ENCODE measurements around the gene QSOX2.

The QSOX2 gene

GRCh38 chr9:136264441-136265405 lies 19.1 kb upstream of the QSOX2 start:
- DNase-seq: no peak

DNA sequence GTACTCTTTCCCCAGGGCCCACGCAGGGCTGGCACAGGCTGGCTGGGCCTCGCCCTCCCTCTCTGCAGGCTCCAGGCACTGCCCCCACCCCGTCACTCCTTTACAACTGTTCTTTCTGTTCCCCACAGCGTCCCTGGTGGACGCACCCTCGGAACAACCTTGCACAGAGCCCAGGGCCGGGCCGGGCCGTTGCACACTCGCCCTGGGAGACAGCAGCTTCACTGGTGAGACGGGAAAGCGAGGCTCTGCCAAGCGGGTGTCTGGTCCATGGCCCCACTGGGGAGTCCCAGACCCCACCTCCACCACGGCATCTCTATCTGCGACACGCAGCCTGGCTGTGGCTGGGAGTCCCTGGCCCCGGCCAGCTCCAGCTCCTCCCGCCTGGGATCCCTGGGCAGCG lies 18.4 kb upstream of the QSOX2 start:
- no peak for DNase-seq

DNA sequence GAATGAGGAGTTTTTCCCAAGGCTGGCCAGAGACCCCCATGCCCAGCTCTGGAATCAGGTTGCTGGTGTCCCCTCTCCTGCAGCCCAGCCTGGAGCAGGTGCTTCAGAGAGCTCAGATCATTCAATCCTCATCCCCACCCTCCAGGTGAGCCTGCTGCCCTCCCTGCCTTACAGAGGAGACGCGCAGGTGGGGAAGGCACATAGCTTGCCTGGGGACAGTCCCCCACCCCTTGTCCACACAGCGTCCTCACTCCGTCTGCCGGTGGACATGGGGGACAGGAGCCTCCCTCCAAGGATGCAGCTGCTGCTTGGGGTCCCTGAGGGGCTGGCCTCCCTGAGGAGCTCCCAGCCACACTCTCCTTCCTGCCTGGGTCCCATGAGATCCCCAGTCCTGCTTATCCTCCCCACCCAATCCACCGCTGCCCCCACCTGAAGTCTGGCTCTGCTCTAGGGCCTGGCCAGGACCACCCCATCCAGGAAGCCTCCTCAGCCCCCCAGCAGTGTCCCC lies 17.1 kb upstream of the QSOX2 start:
- no peak for DNase-seq

- no peak for DNase-seq
Measured at GRCh38 chr9:136261686-136262430, 16.2 kb upstream of the QSOX2 start.

DNA sequence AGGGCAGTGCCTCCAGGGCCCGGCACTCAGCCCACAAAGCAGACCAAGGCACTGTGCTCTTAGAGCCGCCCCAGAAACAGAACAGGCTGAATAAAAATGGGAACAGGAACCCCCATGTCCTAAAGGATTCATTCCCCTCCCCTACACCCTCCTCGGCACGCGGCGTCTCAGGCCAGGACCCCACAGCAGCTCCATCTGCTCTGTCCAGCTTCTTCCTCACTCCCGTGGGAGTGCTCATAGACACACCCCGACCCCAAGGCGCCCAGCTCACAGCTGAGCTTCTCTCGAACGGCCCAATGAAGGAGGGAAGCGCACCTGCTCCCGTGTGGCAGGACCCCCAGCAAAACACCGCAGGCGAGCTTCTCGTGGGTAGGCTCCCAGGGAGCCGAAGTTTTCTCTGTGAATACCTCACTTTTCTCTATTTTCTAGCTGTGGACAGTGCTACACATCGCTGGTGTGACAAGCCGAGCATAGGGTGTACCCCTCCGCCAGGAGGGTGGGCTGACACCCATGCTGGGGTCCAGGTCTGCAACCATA lies 15.4 kb upstream of the QSOX2 start:
- DNase-seq: no peak

GRCh38 chr9:136260521-136260920 lies 14.9 kb upstream of the QSOX2 start:
- no peak for DNase-seq

- DNase-seq: no peak
Measured at GRCh38 chr9:136259836-136260235, 14.2 kb upstream of the QSOX2 start.

DNA sequence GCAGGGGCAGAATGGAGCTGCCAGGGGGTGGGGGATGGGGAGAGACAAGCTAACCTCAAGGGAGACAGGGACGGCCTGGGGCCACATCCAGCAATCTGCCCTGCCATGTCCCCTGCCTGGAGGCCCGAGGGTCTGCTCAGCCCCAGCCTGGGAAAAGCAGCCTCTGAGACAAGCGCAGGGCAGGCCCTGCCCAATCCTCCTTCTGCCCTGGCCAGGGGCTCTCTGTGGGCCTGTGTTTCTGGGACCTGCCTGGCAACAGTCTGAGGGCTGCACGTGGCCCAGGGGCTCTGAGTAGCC lies 13.9 kb upstream of the QSOX2 start:
- no peak for DNase-seq

DNA sequence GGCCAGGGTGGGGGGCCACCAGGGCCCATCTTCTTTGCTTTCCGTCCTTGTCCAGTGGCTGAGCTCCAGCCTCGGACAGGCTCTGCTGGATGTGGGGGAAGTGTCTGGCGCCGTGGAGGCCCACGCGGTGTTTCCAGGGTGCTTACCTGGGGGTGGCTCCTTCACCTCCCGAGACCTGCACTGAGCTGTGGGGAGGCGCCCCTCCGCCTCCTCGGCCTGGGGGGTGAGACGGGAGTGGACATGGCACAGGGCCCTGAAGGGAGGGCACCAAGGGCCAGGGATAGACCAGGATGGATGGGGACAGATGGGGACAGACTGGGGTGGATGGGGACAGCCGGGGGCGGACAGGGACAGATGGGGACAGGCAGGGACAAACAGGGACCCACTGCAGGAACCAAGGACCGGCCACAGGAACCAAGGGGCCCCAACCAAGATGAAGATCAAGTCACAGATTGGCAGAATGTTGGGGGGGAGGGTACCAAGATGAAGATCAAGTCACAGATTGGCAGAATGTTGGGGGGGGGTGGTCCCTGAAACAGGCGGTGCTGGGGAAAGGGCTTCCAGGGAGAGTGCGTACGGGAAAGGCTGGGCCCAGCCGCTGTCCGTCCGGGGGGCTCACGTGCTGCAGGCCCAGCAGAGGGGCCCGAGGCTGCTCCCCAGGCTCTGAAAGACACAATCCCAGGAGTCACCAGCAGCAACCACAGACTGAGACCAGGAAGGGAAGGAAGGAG lies 13.3 kb upstream of the QSOX2 start:
- no peak for DNase-seq

DNA sequence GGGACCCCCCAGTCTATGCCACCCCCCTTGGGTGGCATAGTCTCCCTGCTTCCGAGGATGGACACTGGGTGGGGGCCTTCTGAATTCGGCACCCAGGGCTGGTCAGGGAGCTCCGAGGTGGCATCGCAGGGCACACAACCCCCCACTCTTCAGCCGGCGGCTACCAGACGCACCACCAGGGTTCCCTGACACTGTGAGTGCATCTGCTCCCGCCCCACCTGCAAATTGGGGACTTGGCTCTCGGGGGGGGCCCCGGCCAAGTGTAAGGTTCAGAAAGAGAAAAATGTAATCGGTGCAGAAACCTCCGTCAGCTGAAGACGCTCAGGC lies 12.7 kb upstream of the QSOX2 start:
- DNase-seq: no peak

- no peak for DNase-seq
Measured at GRCh38 chr9:136257381-136258298, 12.0 kb upstream of the QSOX2 start.

GRCh38 chr9:136255896-136256890 lies 10.6 kb upstream of the QSOX2 start:
- DNase-seq: no peak

DNA sequence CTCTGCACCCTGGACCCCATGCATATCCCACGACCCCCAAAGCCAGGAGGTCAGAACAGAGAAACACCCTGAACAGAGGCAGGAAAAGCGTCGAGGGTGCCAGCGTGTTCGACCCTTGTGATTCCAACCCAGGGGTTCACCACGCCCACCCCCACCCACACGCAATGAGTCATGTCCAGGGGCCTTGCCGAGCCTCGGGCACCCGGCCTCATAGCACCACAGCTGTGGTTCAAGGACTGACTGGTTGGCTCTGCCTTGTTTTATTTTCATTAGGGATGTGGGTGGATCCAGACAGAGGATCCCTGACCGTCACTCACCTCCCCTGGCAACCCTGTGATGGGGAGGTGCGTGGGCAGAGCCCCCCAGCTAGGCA lies 9.5 kb upstream of the QSOX2 start:
- DNase-seq: no peak

- DNase-seq: no peak
Measured at GRCh38 chr9:136254381-136255165, 9.0 kb upstream of the QSOX2 start.

GRCh38 chr9:136253246-136254130 lies 7.9 kb upstream of the QSOX2 start:
- no peak for DNase-seq

GRCh38 chr9:136252846-136253245 lies 7.2 kb upstream of the QSOX2 start:
- no peak for DNase-seq

DNA sequence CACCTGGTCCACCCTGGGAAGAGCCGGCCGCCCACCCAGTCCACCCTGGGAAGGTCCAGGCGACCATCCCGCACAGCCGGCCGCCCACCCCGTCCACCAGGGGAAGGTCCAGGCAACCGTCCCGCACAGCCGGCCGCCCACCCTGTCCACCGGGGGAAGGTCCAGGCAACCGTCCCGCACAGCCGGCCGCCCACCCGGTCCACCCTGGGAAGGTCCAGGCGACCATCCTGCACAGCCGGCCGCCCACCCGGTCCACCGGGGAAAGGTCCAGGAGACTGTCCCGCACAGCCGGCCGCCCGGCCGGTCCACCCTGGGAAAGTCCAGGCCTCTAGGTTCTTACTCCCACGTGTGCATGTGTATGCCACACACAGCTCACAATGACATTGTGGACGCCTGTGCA lies 6.7 kb upstream of the QSOX2 start:
- no peak for DNase-seq

DNA sequence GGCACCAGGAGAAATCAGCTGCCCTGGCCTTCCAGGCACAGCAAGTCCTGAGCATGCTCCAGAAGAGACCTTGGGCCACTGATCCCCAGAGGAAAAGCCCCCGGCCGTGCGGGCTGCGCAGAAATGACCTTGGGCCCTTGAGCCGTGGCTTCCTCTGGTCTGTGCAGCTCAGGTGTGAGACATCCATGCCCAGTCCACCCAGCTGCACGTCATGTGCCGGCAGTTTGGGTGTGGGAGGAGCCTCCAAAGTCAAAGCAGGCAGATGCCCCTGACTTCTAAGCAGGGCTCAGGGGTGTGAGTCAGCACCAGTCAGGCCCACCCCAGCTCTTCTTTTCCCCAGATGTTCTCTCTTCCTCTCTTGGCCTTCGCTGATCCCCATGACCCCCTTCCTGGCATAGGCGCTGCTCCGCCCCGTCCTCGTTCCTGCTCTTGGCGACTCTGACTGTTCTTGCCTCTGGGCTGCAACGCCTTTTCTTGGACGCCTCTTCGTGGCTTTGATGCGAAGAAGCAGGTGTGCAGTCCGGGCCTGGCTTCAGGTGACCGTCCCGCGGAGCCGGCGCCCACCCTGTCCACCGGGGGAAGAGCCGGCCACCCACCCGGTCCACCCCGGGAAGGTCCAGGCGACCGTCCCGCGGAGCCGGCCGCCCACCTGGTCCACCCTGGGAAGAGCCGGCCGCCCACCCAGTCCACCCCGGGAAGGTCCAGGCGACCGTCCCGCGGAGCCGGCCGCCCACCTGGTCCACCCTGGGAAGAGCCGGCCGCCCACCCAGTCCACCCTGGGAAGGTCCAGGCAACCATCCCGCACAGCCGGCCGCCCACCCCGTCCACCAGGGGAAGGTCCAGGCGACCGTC lies 5.9 kb upstream of the QSOX2 start:
- no peak for DNase-seq
